MCF 10A (cell line): Measurements from ENCODE around the gene KCNJ4. TPM values are rescaled to one million over a fixed set of nuclear protein-coding genes. Genes with fewer than 3 reads are reported as not detected.
A peak's percentile ranks its signal among the peaks of the same experiment; 100 is the strongest.

Source experiments
- BruUV-seq: library from RNA; stranded (reverse); fragments of 400-500 nt; replicated peaks from 2 replicates; lab custom pipeline; 2021; lab: Mats Ljungman, UMichigan
- CTCF ChIA-PET: fragments of 300-600 bp; sonication (Branson Sonifier 250); formaldehyde crosslinking; extraction: SDS; loops from one replicate; lab custom pipeline; 2021; ENCODE audit warnings: antibody characterized with exemption, inconsistent platforms; lab: Yijun Ruan, JAX
- POLR2A ChIA-PET: fragments of 300-600, 350-650 bp; sonication (Branson Sonifier 250); formaldehyde crosslinking; extraction: SDS; loops from one replicate; lab custom pipeline; 2020; ENCODE audit warnings: antibody characterized with exemption, inconsistent platforms; lab: Yijun Ruan, JAX
- DNase-seq: peaks from one replicate; pipeline ENCODE4 v3.0.0-alpha.2; 2018; ENCODE audit not compliant: unreplicated experiment
- H3K27ac Mint-ChIP-seq: one replicate; pipeline ENCODE4 v1.8.0; 2022; ENCODE audit warnings: mild to moderate bottlenecking, low read depth, mixed read lengths; ENCODE audit not compliant: unreplicated experiment
- H3K27me3 Mint-ChIP-seq: one replicate; pipeline ENCODE4 v1.8.0; 2022; ENCODE audit warnings: mixed read lengths; ENCODE audit not compliant: insufficient read depth, unreplicated experiment
- H3K36me3 Mint-ChIP-seq: one replicate; pipeline ENCODE4 v1.8.0; 2022; ENCODE audit warnings: mild to moderate bottlenecking, moderate library complexity, mixed read lengths; ENCODE audit not compliant: insufficient read depth, unreplicated experiment
- H3K4me1 Mint-ChIP-seq: one replicate; pipeline ENCODE4 v1.8.0; 2022; ENCODE audit warnings: mixed read lengths; ENCODE audit not compliant: insufficient read depth, unreplicated experiment
- H3K4me3 Mint-ChIP-seq: one replicate; pipeline ENCODE4 v1.8.0; 2022; ENCODE audit warnings: mild to moderate bottlenecking, moderate library complexity, mixed read lengths; ENCODE audit not compliant: unreplicated experiment
- H3K9me3 Mint-ChIP-seq: one replicate; pipeline ENCODE4 v1.8.0; 2022; ENCODE audit warnings: mixed read lengths; ENCODE audit not compliant: unreplicated experiment
- CTCF ChIP-seq: fragments of 200-600 bp; IDR thresholded peaks from one replicate; pipeline ENCODE4 v1.8.0; 2022; ENCODE audit warnings: antibody characterized with exemption, mild to moderate bottlenecking; ENCODE audit not compliant: unreplicated experiment
- intact Hi-C: fragments of 100-400 bp; cut with micrococcal nuclease; formaldehyde crosslinking; loops from 2 replicates; pipeline ENCODE4 v1.14.1; 2022
- total RNA-seq: library from RNA; stranded (reverse); gene quantifications from 2 replicates; pipeline ENCODE4 v1.2.3, GENCODE V29; 2022

The KCNJ4 gene
- total RNA-seq, 1 experiment from 2014 or later, result not detected

GRCh38 chr22:38427465-38427864 lies 27.5 kb downstream of the KCNJ4 start:
- H3K4me1 Mint-ChIP-seq, result peaks cover 5% of the 10 kb centered on the region
- POLR2A ChIA-PET, result no interaction called here
- CTCF ChIA-PET, result interaction anchor here (0.7 kb wide), 2 partner anchors 10 to 262 kb away, joined by 4 to 5 read pairs; no protein-coding TSS in a partner anchor
- H3K27ac Mint-ChIP-seq, result no peak overlapping the region
- H3K4me3 Mint-ChIP-seq, result no peak overlapping the region
- H3K36me3 Mint-ChIP-seq, result peaks cover 6% of the 10 kb centered on the region
- intact Hi-C loops, result no loop called here
- no peak for TF ChIP-seq CTCF
- no peaks in the 10 kb centered on the region for H3K27me3 Mint-ChIP-seq
- DNase-seq, result no peak
- no TSS peak for BruUV-seq
- no peaks in the 10 kb centered on the region for H3K9me3 Mint-ChIP-seq

- POLR2A ChIA-PET, result no interaction called here
- Mint-ChIP-seq H3K4me1 (peaks cover 6% of the 10 kb centered on the region), H3K9me3 (no peaks in the 10 kb centered on the region), H3K4me3 (no peak overlapping the region), H3K27ac (no peak overlapping the region), H3K36me3 (peaks cover 6% of the 10 kb centered on the region), H3K27me3 (no peaks in the 10 kb centered on the region)
- TF ChIP-seq CTCF, result no peak
- intact Hi-C loops, result no loop called here
- no peak for DNase-seq
- BruUV-seq, result no TSS peak
- CTCF ChIA-PET, result interaction anchor here (0.7 kb wide), 1 partner anchor 261 kb away, joined by 5 read pairs; no protein-coding TSS in a partner anchor
Observed at GRCh38 chr22:38426628-38427027, 28.4 kb downstream of the KCNJ4 start.

DNA sequence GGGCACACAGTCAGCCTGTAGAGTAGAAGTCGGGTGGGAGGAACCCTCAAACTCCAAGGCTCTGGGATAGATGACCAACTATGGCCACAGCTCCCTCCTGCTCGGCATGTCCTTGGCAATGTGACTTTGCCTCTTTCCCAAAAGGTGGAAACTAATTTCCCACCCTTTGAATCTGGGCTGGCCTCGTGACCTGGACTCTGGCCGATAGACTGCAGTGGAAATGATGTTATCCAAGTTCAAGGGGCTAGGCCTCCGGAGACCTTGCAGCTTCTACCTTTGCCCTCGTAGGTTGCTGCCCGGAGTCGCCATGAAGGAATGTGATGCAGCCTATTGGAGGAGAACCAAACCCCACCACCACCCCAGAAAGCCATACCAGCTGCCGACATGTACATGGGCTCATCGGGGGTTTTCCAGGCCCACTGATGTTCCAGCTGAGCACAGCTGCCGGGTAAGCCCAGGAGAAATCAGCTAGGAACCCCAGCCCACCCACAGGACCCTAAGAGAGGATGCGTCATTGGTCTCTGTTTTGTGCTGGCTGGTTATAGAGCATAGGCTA lies 30.4 kb downstream of the KCNJ4 start:
- Mint-ChIP-seq H3K36me3 (peaks cover 6% of the 10 kb centered on the region), H3K9me3 (no peaks in the 10 kb centered on the region), H3K27me3 (no peaks in the 10 kb centered on the region), H3K4me3 (no peak overlapping the region), H3K27ac (no peak overlapping the region), H3K4me1 (peaks cover 6% of the 10 kb centered on the region)
- CTCF ChIA-PET, result interaction anchor here (1.4 kb wide), 1 partner anchor 11 kb away, joined by 7 read pairs; no protein-coding TSS in a partner anchor
- POLR2A ChIA-PET, result no interaction called here
- intact Hi-C loops, result no loop called here
- DNase-seq, result no peak
- no TSS peak for BruUV-seq
- no peak for TF ChIP-seq CTCF

- ChIA-PET POLR2A (no interaction called here), CTCF (interaction anchor here (1.4 kb wide), 1 partner anchor 10 kb away, joined by 7 read pairs; no protein-coding TSS in a partner anchor)
- H3K27ac Mint-ChIP-seq, result no peak overlapping the region
Observed at GRCh38 chr22:38423512-38424503, 31.2 kb downstream of the KCNJ4 start.

More at GRCh38 chr22:38423512-38424503, 31.2 kb downstream of the KCNJ4 start:
- no TSS peak for BruUV-seq
- Mint-ChIP-seq H3K36me3 (peaks cover 6% of the 10 kb centered on the region), H3K4me3 (no peak overlapping the region), H3K27me3 (no peaks in the 10 kb centered on the region), H3K9me3 (no peaks in the 10 kb centered on the region), H3K4me1 (peaks cover 6% of the 10 kb centered on the region)
- DNase-seq, result peak; percentile 40
- intact Hi-C loops, result no loop called here
- TF ChIP-seq CTCF, result no peak
